ENCODE results near the gene ABCA2. TPM values are rescaled to one million over a fixed set of nuclear protein-coding genes. Genes with fewer than 3 reads are reported as not detected.

ABCA2 gene
- total RNA-seq, 2 experiments from 2014 or later: 11.8 to 16.2 TPM

DNA sequence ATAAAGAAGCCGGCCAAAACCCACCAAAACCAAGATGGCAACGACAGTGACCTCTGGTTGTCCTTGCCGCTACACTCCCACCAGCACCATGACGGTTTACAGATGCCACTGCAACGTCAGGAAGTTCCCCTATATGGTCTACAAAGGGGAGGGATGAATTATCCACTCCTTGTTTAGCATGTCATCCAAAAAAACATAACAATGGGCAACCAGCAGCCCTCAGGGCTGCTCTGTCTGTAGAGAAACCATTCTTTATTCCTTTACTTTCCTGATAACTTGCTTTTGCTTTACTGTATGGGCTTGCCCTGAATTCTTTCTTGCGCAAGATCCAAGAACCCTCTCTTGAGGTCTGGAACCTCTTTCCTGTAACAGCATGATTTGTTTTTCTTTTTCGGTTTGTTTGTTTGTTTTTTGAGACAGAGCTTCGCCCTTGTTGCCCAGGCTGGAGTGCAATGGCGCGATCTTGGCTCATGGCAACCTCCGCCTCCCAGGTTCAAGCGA is 47.3 kb upstream of the ABCA2 start:
- peaks cover 8% of the 10 kb centered on the region for H3K36me3 Mint-ChIP-seq (ENCODE audit: low read depth)
- peaks cover 4% of the 10 kb centered on the region for H3K4me1 Mint-ChIP-seq (ENCODE audit: low read depth)
- no peak overlapping the region for H3K27ac Mint-ChIP-seq
- DNase-seq (no peak), ATAC-seq (no peak)
- POLR2A ChIA-PET: no interaction called here
- no peaks in the 10 kb centered on the region for H3K27me3 Mint-ChIP-seq
- TF ChIP-seq, protein P1, sequence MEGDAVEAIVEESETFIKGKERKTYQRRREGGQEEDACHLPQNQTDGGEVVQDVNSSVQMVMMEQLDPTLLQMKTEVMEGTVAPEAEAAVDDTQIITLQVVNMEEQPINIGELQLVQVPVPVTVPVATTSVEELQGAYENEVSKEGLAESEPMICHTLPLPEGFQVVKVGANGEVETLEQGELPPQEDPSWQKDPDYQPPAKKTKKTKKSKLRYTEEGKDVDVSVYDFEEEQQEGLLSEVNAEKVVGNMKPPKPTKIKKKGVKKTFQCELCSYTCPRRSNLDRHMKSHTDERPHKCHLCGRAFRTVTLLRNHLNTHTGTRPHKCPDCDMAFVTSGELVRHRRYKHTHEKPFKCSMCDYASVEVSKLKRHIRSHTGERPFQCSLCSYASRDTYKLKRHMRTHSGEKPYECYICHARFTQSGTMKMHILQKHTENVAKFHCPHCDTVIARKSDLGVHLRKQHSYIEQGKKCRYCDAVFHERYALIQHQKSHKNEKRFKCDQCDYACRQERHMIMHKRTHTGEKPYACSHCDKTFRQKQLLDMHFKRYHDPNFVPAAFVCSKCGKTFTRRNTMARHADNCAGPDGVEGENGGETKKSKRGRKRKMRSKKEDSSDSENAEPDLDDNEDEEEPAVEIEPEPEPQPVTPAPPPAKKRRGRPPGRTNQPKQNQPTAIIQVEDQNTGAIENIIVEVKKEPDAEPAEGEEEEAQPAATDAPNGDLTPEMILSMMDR (IDR thresholded peaks at IDR 0.05): no peak
- CTCF ChIA-PET: interaction anchor here (1.0 to 2.0 kb wide), 5 partner anchors 11 to 40 kb away, joined by 3 to 6 read pairs (median 5); partner anchors contain the start of gene ENTPD2
- no peak overlapping the region for H3K4me3 Mint-ChIP-seq
- H3K9me3 Mint-ChIP-seq: no peaks in the 10 kb centered on the region
- intact Hi-C loops (cut with micrococcal nuclease): no loop called here

DNA sequence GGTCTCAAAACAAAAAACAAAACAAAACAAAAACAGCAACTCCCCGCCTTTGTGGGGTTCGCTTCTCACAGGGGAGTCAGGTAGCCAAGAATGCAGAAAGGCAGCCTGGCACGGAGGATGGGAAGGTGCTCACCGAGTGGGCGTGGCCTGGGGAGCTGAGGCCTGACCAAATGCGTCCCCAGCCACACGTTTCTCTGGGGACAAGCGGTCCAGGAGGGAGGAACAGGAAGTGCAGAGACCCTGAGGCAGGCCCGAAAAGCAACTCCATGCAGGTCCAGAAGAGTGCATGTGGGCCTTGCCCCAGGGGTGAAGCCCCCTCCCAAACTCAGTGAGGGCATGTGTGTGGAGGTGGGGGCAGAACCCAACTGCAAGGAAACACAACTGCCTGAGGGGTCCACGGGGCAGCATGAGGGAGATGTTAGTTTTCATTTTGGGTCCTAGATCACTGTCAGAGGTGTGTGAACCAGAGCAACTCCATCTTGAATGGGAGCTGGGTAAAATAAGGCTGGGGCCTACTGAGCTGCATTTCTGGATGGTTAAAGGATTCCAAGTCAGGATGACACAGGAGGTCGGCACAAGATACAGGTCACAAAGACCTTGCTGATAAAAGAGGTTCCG is 46.7 kb upstream of the ABCA2 start:
- no peak for ATAC-seq
- Mint-ChIP-seq H3K4me1 (ENCODE audit: low read depth) (peaks cover 2% of the 10 kb centered on the region), H3K27ac (no peak overlapping the region), H3K36me3 (ENCODE audit: low read depth) (peaks cover 4% of the 10 kb centered on the region), H3K9me3 (no peaks in the 10 kb centered on the region), H3K4me3 (no peak overlapping the region), H3K27me3 (no peaks in the 10 kb centered on the region)
- POLR2A ChIA-PET: no interaction called here
- TF ChIP-seq, protein P1 (IDR thresholded peaks at IDR 0.05): no peak
- CTCF ChIA-PET: interaction anchor here (1.0 to 1.1 kb wide), 2 partner anchors 10 to 39 kb away, joined by 3 read pairs; no protein-coding TSS in a partner anchor
- no peak for DNase-seq
- intact Hi-C loops (cut with micrococcal nuclease): no loop called here

DNA sequence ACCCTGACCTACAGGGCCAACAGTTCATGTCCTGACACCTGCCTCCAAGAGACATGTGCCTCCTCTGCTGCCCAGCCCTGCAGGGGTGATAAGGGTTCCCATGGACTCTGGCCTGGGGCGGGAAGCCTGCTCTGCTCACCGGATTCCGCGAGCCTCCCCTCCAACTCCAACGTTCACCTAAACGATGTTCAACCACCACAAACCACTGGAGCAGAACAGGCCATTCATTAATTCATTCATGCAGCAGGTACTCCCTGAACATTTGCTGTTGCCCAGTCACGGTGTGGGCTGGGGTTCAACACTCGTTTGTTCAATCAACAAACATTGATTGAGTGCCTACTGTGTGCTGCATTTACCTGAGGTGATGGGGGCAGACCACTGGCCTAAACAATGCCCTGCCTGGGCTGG is 46.0 kb upstream of the ABCA2 start:
- H3K36me3 Mint-ChIP-seq (ENCODE audit: low read depth): peaks cover 3% of the 10 kb centered on the region
- no peak overlapping the region for H3K27ac Mint-ChIP-seq
- no peaks in the 10 kb centered on the region for H3K4me1 Mint-ChIP-seq (ENCODE audit: low read depth)
- H3K4me3 Mint-ChIP-seq: no peak overlapping the region
- ChIA-PET CTCF (interaction anchor here (1.0 to 11.3 kb wide), 2 partner anchors 10 to 24 kb away, joined by 3 to 164 read pairs; partner anchors contain the start of gene NPDC1), POLR2A (no interaction called here)
- H3K27me3 Mint-ChIP-seq: no peaks in the 10 kb centered on the region
- TF ChIP-seq, protein P1 (IDR thresholded peaks at IDR 0.05): no peak
- DNase-seq (no peak), ATAC-seq (no peak)
- no peaks in the 10 kb centered on the region for H3K9me3 Mint-ChIP-seq
- intact Hi-C loops (cut with micrococcal nuclease): no loop called here

DNA sequence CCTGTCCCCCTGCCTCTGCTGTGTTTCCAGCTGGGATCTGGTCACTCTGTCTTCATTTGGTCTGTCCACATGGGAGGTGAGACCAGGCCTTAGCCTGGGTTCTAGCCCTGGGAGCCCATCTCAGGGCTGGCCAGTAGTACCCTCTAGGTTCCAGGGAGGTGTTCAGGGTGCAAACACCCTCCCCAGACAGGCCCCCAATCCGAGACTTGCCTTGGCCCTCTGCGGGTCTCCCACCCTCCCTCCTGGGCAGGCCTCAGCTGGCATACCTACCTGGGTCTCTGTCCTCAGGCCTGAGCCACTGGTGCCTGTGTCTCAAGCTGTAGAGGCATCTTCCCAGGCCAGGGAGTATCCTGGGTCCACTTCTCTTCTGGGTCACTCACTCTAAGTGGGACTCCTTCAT is 43.2 kb upstream of the ABCA2 start:
- H3K36me3 Mint-ChIP-seq (ENCODE audit: low read depth): no peaks in the 10 kb centered on the region
- H3K27me3 Mint-ChIP-seq: peaks cover 1% of the 10 kb centered on the region
- peaks cover 7% of the 10 kb centered on the region for H3K4me1 Mint-ChIP-seq (ENCODE audit: low read depth)
- ATAC-seq: no peak
- ChIA-PET POLR2A (interaction anchor here (0.6 to 1.5 kb wide), 6 partner anchors 9 to 247 kb away, joined by 3 to 5 read pairs (median 3); partner anchors contain the start of gene TUBB4B), CTCF (interaction anchor here (1.4 to 11.3 kb wide), 9 partner anchors 8 to 293 kb away, joined by 3 to 164 read pairs (median 7); partner anchors contain the start of genes ABCA2, FUT7 and NPDC1)
- no peaks in the 10 kb centered on the region for H3K9me3 Mint-ChIP-seq
- no peak for DNase-seq
- H3K27ac Mint-ChIP-seq: peak overlapping the region; percentile 62
- H3K4me3 Mint-ChIP-seq: peak overlapping the region; percentile 68
- intact Hi-C loops (cut with micrococcal nuclease): no loop called here
- TF ChIP-seq, protein P1 (IDR thresholded peaks at IDR 0.05): no peak

DNA sequence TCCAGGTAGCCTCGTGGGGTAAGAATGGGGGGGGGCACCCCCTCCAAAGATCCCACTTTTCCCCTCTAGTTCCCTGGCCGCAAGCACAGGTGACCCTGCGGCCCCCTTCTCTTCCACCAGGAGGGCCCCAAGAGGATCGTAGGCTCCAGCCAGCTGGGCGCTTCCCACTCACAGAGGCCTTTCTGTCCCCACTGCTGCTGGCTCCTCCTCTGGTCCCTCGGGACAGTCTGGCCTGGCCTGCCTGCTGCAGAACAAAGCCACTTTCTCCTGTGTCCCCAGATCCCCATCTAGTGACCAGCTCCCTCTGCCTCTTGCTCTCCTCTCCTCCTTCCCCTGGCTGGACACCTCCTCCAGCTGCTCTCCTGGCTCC is 42.9 kb upstream of the ABCA2 start:
- no peak for DNase-seq
- ATAC-seq: no peak
- TF ChIP-seq, protein P1 (IDR thresholded peaks at IDR 0.05): no peak
- Mint-ChIP-seq H3K36me3 (ENCODE audit: low read depth) (no peaks in the 10 kb centered on the region), H3K4me3 (peak overlapping the region; percentile 68), H3K27me3 (peaks cover 1% of the 10 kb centered on the region), H3K27ac (peak overlapping the region; percentile 62), H3K9me3 (no peaks in the 10 kb centered on the region), H3K4me1 (ENCODE audit: low read depth) (peaks cover 7% of the 10 kb centered on the region)
- CTCF ChIA-PET: interaction anchor here (0.8 to 11.3 kb wide), 12 partner anchors 9 to 293 kb away, joined by 3 to 164 read pairs (median 8); partner anchors contain the start of genes ABCA2, FUT7, MAN1B1 and NPDC1
- intact Hi-C loops (cut with micrococcal nuclease): no loop called here
- POLR2A ChIA-PET: interaction anchor here (0.6 to 1.7 kb wide), 7 partner anchors 9 to 246 kb away, joined by 3 to 5 read pairs (median 3); partner anchors contain the start of gene TUBB4B
